Measurements from ENCODE around the gene VCP. TPM values are rescaled to one million over a fixed set of nuclear protein-coding genes. Genes with fewer than 3 reads are reported as not detected.
A peak's percentile ranks its signal among the peaks of the same experiment; 100 is the strongest.

VCP gene
- total and polyA plus RNA-seq, 9 of the 15 experiments (the other 6 are each of a cell fraction or from before 2014, with no cell fraction given) = 7.1 to 257 (median 199) TPM

DNA sequence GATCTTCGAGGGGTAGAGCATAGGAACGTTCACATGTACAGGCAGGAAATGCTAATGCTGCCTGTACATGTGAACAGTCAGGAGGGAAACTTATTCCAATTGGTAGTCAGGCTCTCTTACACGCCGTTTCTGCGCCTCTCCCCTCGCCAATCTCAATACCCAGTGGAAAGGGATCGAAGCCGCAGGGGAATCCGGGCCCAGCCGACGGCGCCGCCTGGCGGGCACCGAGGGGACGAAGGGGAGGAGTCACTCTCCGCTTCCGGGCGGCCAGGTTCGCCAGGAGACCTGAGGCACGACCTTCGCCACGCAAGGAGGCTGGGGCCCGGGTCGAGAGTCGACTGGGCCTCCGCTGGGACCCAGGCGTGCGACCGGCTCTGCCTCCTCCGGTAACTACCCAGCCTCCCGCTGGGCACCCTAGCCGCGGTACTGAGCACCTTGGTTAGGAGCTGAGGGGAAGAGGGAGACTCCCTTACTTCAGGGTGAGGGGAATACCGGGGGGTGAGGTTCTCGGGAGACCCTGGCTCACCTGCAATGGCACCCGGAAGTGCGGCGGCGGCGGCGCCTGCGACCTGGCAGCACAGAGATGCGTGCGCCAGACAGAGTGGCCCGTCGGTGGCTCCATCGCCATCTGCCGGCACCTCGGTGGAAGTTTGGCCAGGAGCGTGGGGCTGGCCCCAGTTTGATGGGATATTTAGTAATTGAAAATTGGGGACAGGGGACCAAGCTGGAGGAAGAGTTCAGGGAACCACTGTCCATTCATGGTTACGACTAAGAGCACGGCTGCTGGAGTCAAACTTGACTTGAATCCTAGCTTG is 23.8 kb upstream of the VCP start, which contains the start of gene PIGO (continued):
- TF ChIP-seq THRB (CRISPR knock-in tag; conservative IDR thresholded peaks at IDR 0.05) = no peak
- no peak for TF ChIP-seq YBX1 (IDR thresholded peaks at IDR 0.05)
- TF ChIP-seq ZNF79 (CRISPR knock-in tag; IDR thresholded peaks at IDR 0.05; ENCODE audit: low read depth) = no peak
- TF ChIP-seq, protein P1, sequence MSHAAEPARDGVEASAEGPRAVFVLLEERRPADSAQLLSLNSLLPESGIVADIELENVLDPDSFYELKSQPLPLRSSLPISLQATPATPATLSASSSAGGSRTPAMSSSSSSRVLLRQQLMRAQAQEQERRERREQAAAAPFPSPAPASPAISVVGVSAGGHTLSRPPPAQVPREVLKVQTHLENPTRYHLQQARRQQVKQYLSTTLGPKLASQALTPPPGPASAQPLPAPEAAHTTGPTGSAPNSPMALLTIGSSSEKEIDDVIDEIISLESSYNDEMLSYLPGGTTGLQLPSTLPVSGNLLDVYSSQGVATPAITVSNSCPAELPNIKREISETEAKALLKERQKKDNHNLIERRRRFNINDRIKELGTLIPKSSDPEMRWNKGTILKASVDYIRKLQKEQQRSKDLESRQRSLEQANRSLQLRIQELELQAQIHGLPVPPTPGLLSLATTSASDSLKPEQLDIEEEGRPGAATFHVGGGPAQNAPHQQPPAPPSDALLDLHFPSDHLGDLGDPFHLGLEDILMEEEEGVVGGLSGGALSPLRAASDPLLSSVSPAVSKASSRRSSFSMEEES (CRISPR knock-in tag; IDR thresholded peaks at IDR 0.05) = no peak
- no peak for TF ChIP-seq ZNF146 (CRISPR knock-in tag; IDR thresholded peaks at IDR 0.05; ENCODE audit: unreplicated experiment)
- no peak for TF ChIP-seq CHCHD3 (CRISPR knock-in tag; IDR thresholded peaks at IDR 0.05)
- no peak for TF ChIP-seq ZNF134 (CRISPR knock-in tag; conservative IDR thresholded peaks at IDR 0.05)
- no peak for TF ChIP-seq RFX1 (IDR thresholded peaks at IDR 0.05)
- TF ChIP-seq FOXK1 (CRISPR knock-in tag; IDR thresholded peaks at IDR 0.05; ENCODE audit: borderline replicate concordance) = no peak
- peak; percentile 46; the same call in 1 of the 2 replicates for TF ChIP-seq HNRNPL (IDR thresholded peaks at IDR 0.05; ENCODE audit: low read depth, low read length)
- TF ChIP-seq PURB (CRISPR knock-in tag; IDR thresholded peaks at IDR 0.05; ENCODE audit: low read depth) = no peak
- TF ChIP-seq, protein P2, sequence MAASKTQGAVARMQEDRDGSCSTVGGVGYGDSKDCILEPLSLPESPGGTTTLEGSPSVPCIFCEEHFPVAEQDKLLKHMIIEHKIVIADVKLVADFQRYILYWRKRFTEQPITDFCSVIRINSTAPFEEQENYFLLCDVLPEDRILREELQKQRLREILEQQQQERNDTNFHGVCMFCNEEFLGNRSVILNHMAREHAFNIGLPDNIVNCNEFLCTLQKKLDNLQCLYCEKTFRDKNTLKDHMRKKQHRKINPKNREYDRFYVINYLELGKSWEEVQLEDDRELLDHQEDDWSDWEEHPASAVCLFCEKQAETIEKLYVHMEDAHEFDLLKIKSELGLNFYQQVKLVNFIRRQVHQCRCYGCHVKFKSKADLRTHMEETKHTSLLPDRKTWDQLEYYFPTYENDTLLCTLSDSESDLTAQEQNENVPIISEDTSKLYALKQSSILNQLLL (CRISPR knock-in tag; IDR thresholded peaks at IDR 0.05; ENCODE audit: borderline replicate concordance) = no peak
- no peak for TF ChIP-seq CSDE1 (IDR thresholded peaks at IDR 0.05)
- no peak for TF ChIP-seq SRSF1 (IDR thresholded peaks at IDR 0.05; ENCODE audit: low read depth, low read length)
- TF ChIP-seq TCF7L2 (IDR thresholded peaks at IDR 0.05; ENCODE audit: low read depth, low read length) = no peak
- 0 out of 2 replicates have a peak, but pooled peaks have one; percentile 55 for TF ChIP-seq POLR2AphosphoS5 (IDR thresholded peaks at IDR 0.05; ENCODE audit: control insufficient read depth, insufficient read depth, low read depth, low read length)
- no peak for TF ChIP-seq E4F1 (CRISPR knock-in tag; IDR thresholded peaks at IDR 0.05; ENCODE audit: borderline replicate concordance)
- TF ChIP-seq, protein P3, sequence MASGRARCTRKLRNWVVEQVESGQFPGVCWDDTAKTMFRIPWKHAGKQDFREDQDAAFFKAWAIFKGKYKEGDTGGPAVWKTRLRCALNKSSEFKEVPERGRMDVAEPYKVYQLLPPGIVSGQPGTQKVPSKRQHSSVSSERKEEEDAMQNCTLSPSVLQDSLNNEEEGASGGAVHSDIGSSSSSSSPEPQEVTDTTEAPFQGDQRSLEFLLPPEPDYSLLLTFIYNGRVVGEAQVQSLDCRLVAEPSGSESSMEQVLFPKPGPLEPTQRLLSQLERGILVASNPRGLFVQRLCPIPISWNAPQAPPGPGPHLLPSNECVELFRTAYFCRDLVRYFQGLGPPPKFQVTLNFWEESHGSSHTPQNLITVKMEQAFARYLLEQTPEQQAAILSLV (tag; IDR thresholded peaks at IDR 0.05) = no peak

Measured in K562 (cell line).